Heart right ventricle (tissue), 16 donors: ENCODE data around the gene HUS1B. TPM values are rescaled to one million over a fixed set of nuclear protein-coding genes. Genes with fewer than 3 reads are reported as not detected.

Experiments
- ATAC-seq, 8 donors: fragments of 200-7000 bp; cut with Tn5 transposase; one replicate each; pipeline ENCODE4 v1.9.1; 2020; ENCODE audit warnings: mild to moderate bottlenecking in 8 of 8, moderate library complexity in 8 of 8, moderate number of reproducible peaks in 1 of 8
- DNase-seq, 2 donors: peaks; one replicate each; pipeline ENCODE4 v3.0.0-alpha.2; 2020
- H3K27ac ChIP-seq, 10 donors: fragments of 200-600 bp; sonication (generic) in 2 of 10; one replicate each; pipeline versions ENCODE4 v1.5.0 to v1.8.0; 2020 to 2022; ENCODE audit warnings: mild to moderate bottlenecking in 3 of 10
- H3K27me3 ChIP-seq, 7 donors: fragments of 200-600 bp; one replicate each; pipeline ENCODE4 v1.8.0; 2021 to 2022; ENCODE audit warnings: mild to moderate bottlenecking in 2 of 7
- H3K36me3 ChIP-seq, 9 donors: fragments of 200-600 bp; sonication (generic) in 1 of 9; one replicate each; pipeline versions ENCODE4 v1.5.0 to v1.8.0; 2020 to 2022; ENCODE audit warnings: mild to moderate bottlenecking in 2 of 9
- H3K4me1 ChIP-seq, 9 donors: fragments of 200-600 bp; sonication (generic) in 1 of 9; one replicate each; pipeline versions ENCODE4 v1.5.0 to v1.8.0; 2020 to 2022; ENCODE audit warnings: mild to moderate bottlenecking in 4 of 9
- H3K4me3 ChIP-seq, 10 donors: fragments of 200-600 bp; sonication (generic) in 2 of 10; one replicate each; pipeline versions ENCODE4 v1.5.0 to v1.8.0; 2020 to 2022; ENCODE audit warnings: mild to moderate bottlenecking in 7 of 10, moderate library complexity in 2 of 10
- H3K9me3 ChIP-seq, 11 donors: fragments of 200-600 bp in 10 of 11; sonication (generic) in 2 of 11; one replicate each; pipeline versions ENCODE4 v1.5.0 to v1.8.0; 2013 to 2022; ENCODE audit warnings: mild to moderate bottlenecking in 2 of 11, control low read depth in 1 of 11, moderate library complexity in 1 of 11
- CTCF ChIP-seq, 9 donors: fragments of 200-600 bp; sonication (generic) in 2 of 9; IDR thresholded peaks; one replicate each; pipeline versions ENCODE4 v1.5.0 to v1.8.0; 2021 to 2022; ENCODE audit warnings: antibody characterized with exemption in 9 of 9, mild to moderate bottlenecking in 5 of 9, moderate library complexity in 1 of 9
- WGBS, 2 donors: extraction: QIAGEN DNeasy Blood & Tissue Kit; methylation state at CpG; one replicate each; pipeline ENCODE4 v1.1.7; 2013; ENCODE audit warnings: inconsistent platforms in 1 of 2; 5-methylcytosine and 5-hydroxymethylcytosine counted together
- intact Hi-C, 10 donors: fragments of 100-400 bp; cut with DNase I; formaldehyde crosslinking; loops; one replicate each; pipeline versions ENCODE4 v1.11.1 to v1.14.2; 2022
- polyA plus RNA-seq, 2 donors: library from polyadenylated mRNA; stranded (reverse); fragments of 200-250 nt; gene quantifications; one replicate each; pipeline ENCODE4 v1.2.3, GENCODE V29; 2013
- total RNA-seq, 10 donors: library from RNA; stranded (reverse); fragmentation: NEBNext Ultra II Directional in 3 of 10; extraction: Animal tissue kit (Norgen Biotek cat#: 25700) in 3 of 10; gene quantifications; one replicate each; pipeline versions ENCODE4 v1.2.1 to v1.2.4, GENCODE V29; 2021 to 2023
- donor health status: Arrhythmogenic right ventricular cardiomyopathy.
- donor health status: ischemic (EF 13 %, LVEDD 7.1; RV severe dilation, severe dysfunction).
- donor health status: healthy with polysubstance abuse.
- donor health status: DM: no; HTN: yes; CAD: no.
- donor health status: DM: no; HTN: no; CAD: no.
- donor health status: ischemic (EF 25% LVEDD 6.9; RV normal size, moderate dysfunction).
- donor health status: ischemic (EF 25% LVEDD 5.7; RV mildly dilated, moderate dysfunction).
- donor health status: healthy.
- donor health status: DM: yes; HTN: yes; CAD: no.
- donor health status: Ischemic cardiomyopathy.
- donor health status: ischemic (EF 35%, LVEDD 5.7; RV mildly dilated, moderate dysfunction).
- donor health status: nonischemic (EF 11% LVEDD 7.7; RV severe dilation, severe dysfunction).
- donor health status: DM: yes; HTN: yes; CAD: no.
- donor health status: PGD.
- donor health status: ischemic (EF 29% LVEDD 5.4; RV normal size, mild dysfunction).
- donor health status: nonischemic (EF 23%, LVEDD 6.1; RV moderate dilation, normal function).

HUS1B gene
- total and polyA plus RNA-seq, 12 donors = 0.13 to 0.57 (median 0.33) TPM; not detected in 5

GRCh38 chr6:620166-620565, 36.7 kb downstream of the HUS1B start:
- ATAC-seq (no peak), DNase-seq (no peak)
- Histone ChIP-seq H3K4me3 (no peak overlapping the region), H3K27ac (no peak overlapping the region), H3K27me3 (no peaks in the 10 kb centered on the region), H3K36me3 (peaks cover 0 to 49% (median 5%) of the 10 kb centered on the region in 9 donors), H3K4me1 (no peaks in the 10 kb centered on the region), H3K9me3 (no peaks in the 10 kb centered on the region)
- intact Hi-C loops = no loop called here
- TF ChIP-seq CTCF (IDR thresholded peaks at IDR 0.05) = no peak
- WGBS, 2 donors = 98 to 99% methylated on average over 11 of the region's 11 CpGs

GRCh38 chr6:617456-618100, 39.3 kb downstream of the HUS1B start:
- Histone ChIP-seq H3K9me3 (no peaks in the 10 kb centered on the region), H3K27me3 (no peaks in the 10 kb centered on the region), H3K36me3 (peaks cover 0 to 65% (median 5%) of the 10 kb centered on the region in 9 donors), H3K4me3 (no peak overlapping the region), H3K4me1 (no peaks in the 10 kb centered on the region), H3K27ac (no peak overlapping the region)
- intact Hi-C loops = no loop called here
- TF ChIP-seq CTCF (IDR thresholded peaks at IDR 0.05) = peak in 2 of 9 donors; percentile 7 to 12
- 92 to 93% methylated on average over 11 of the region's 11 CpGs for WGBS, 2 donors
- ATAC-seq (no peak), DNase-seq (no peak)

- Histone ChIP-seq H3K4me3 (no peak overlapping the region), H3K9me3 (no peaks in the 10 kb centered on the region), H3K4me1 (peaks cover 0 to 17% (median 0%) of the 10 kb centered on the region in 9 donors), H3K36me3 (peaks cover 0 to 69% (median 9%) of the 10 kb centered on the region in 9 donors), H3K27ac (no peak overlapping the region), H3K27me3 (no peaks in the 10 kb centered on the region)
- TF ChIP-seq CTCF (IDR thresholded peaks at IDR 0.05) = no peak
- ATAC-seq (no peak), DNase-seq (no peak)
- 72 to 75% methylated on average over 7 of the region's 7 CpGs for WGBS, 2 donors
- intact Hi-C loops = no loop called here
These were observed 42.9 kb downstream of the HUS1B start for GRCh38 chr6:613981-614380.

GRCh38 chr6:611928-612327, 45.0 kb downstream of the HUS1B start:
- DNase-seq = no peak
- H3K27me3 ChIP-seq = no peaks in the 10 kb centered on the region
- no peak overlapping the region for H3K27ac ChIP-seq
- peaks cover 0 to 17% (median 0%) of the 10 kb centered on the region in 9 donors for H3K4me1 ChIP-seq
- ATAC-seq = no peak
- no peak for TF ChIP-seq CTCF (IDR thresholded peaks at IDR 0.05)
- no peaks in the 10 kb centered on the region for H3K9me3 ChIP-seq
- H3K36me3 ChIP-seq = peaks cover 0 to 64% (median 5%) of the 10 kb centered on the region in 9 donors
- no peak overlapping the region for H3K4me3 ChIP-seq
- 63 to 65% methylated on average over 4 of the region's 4 CpGs for WGBS, 2 donors
- intact Hi-C loops = no loop called here
